COLO668 (cell line): Measurements from ENCODE around the gene ZNF485.

Experiments
- DNase-seq: peaks from one replicate; lab custom pipeline; 2025; ENCODE audit not compliant: unreplicated experiment; lab: John Stamatoyannopoulos, UW

Gene ZNF485

DNA sequence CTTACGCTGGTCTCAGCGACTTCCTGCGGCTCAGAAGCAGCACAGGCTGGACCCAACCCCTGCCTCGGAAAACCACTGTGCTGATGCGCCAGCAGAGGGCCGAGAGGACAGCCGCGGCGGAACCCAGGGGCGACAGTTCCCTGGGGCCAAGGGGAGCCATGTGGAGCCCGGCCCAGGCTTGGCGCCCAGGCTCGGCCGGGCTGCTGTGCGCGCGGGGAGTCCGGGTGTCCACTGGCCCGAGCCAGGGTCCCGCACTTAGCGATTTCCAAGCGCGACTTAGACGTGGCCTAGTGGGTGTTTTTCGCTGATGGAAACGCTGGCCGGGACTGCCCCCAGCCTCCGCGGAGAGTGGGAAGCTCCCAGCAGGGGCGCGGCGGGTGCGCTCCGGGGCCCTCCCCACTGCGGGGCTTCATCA is 61.1 kb downstream of the ZNF485 start:
- peak; percentile 1 for DNase-seq
